HG02970 (cell line): Measurements from ENCODE around the gene FAM83G.
"Not testable (repeated sequence)": the region's sequence is repeated elsewhere in the genome, so short reads cannot be mapped to it uniquely, and the experiment has no call there.

Experiments
- ATAC-seq: cut with Tn5 transposase; IDR thresholded peaks from one replicate; pipeline ENCODE4 v1.9.1; 2021; ENCODE audit warnings: mild to moderate bottlenecking, moderate library complexity, moderate number of reproducible peaks; ENCODE audit not compliant: unreplicated experiment, low FRiP score

FAM83G gene

DNA sequence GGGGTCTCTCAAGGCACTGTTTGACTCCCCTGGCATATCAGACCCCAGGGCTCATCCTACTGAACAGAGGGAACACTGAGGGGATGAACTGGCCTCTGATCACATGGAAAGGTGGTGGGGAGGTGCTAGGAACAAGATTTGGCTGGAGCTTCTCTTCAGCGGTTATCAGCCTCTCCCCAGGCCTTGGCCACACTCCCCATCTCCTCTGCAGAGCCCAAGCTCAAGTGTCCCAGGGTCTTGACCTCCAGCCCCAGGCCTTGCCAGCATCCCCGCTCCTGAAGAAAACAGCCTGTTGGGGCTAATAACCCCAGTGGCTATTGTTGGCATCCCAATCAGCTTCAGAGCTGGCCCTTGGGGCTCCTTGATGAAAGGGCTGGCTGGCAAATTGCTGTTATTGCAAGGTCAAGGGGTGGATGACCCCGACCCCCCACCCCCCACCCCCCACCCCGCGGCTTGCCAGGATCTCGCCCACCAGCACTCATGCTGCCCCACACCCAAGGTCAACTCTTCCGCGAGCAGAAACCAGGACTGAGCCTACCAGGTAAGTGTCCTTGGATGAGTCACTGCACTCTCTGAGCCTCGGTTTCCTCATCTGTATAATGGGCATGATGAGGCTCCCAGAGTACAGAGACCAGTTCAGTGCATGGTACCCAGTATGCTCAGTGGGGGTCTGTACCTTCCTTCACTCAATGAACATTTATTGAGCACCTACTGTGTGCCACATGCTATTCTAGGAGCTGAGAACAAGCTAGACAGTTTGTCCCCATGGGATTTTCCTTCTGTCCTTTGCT lies 18.8 kb upstream of the FAM83G start:
- ATAC-seq = no peak

DNA sequence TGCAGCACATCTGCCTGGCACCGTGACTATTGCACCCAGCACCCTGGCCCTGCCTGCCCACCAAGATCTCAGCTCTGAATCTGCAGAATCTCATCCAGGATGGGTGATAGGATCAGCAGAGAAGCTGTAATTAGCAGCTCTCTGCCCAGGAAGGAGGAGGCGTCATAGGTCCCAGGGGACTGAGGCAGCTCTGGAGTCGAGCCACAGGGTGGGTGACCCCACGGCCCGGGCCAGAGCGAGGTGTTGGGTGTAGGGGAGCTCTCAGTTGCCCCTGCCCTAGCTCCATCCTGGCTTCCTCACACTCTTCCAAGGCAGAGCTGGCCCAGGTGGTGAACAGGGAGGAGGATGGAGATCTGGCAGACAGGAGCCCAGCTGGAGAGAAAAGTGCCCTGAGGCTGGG lies 18.2 kb upstream of the FAM83G start:
- no peak for ATAC-seq

DNA sequence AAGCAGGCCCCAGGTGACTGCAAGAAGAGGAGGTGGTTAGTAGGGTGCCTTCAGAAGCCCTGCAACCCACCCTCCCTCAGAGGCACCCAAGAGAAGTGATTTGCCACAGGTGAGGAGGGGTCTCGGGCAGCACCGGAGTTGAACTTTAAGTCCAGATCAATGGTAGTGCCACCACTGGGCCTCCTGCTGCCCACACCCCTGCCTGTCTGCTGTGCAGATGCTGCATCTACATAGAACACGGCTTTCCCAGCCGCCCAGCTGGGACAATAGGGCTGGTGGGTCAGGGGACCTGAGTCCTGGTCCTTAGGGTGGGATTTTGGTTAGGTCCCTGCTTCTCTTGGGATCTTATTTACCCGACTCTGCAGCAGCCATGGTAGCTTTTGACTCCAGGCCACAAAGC lies 17.6 kb upstream of the FAM83G start:
- ATAC-seq = no peak

DNA sequence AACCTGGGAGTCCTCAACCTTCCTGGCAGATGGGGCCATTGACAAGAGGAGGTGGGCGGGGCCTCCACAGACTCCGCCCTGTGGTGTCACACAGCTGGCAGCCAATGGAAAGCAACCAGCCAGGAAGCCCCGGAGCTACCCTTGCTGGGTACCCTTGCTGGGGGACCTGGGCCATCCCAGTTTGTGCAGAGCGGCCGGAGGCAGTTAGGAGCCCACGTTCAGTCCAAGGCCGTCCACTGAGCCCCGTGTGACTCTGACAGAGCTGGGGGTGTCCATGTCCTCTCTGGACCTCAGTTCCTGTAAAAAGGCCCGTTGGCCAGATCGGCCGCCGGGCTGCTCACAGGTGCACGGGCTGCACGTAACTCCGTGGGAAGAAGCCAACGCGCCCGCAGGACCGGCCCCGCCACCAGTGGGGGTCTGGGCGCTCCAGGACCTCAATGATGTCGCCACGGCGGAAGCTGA lies 17.1 kb upstream of the FAM83G start:
- ATAC-seq = no peak

DNA sequence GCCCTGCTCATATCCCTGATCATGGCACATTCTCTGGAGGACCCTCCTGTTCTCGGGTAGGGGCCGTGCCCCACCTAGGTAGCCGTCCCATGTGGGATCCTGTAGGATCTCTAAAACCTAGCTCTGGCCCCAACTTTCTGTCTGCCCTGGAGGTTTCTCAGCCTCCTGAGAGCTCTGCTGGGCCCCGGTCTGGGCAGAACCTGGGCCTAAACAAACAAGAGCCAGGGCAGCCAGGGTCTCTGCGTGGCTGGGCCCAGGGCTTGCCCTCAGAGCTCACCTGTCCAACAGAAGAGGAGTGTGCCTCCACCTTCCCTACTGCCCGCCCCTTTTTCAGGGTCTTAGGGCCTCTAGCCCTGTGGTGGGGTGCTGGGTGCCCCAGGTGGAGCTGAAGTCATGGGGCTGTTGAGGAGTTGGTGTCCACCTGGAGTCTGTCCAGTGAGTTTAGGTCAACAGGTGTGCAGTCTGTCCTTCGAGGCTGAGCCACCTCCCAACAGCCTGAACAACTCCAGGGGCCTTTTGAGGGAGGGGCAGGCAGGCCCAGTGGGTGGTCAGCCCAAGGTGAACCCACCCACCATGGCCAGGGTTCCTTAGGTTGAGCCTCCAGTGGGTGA lies 16.6 kb upstream of the FAM83G start:
- ATAC-seq = not testable (repeated sequence)

DNA sequence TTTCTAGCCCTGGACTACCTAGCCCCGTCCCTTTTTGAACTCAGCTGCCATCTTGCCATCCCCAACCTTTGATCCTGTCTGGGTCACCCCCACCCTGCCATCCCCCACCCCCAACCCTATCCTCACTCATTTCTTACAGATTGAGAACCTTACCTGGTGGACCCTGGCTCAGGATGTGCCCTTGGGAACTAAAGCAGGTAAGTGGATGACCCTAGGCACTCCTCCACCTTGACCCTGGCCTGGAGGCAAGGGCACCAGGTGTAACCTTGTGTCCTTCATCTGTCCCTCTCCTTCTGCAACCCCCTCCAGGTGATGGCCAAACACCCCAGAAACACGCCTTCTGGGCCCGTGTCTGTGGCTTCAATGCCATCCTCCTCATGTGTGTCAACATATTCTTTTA lies 15.5 kb upstream of the FAM83G start:
- no peak for ATAC-seq

DNA sequence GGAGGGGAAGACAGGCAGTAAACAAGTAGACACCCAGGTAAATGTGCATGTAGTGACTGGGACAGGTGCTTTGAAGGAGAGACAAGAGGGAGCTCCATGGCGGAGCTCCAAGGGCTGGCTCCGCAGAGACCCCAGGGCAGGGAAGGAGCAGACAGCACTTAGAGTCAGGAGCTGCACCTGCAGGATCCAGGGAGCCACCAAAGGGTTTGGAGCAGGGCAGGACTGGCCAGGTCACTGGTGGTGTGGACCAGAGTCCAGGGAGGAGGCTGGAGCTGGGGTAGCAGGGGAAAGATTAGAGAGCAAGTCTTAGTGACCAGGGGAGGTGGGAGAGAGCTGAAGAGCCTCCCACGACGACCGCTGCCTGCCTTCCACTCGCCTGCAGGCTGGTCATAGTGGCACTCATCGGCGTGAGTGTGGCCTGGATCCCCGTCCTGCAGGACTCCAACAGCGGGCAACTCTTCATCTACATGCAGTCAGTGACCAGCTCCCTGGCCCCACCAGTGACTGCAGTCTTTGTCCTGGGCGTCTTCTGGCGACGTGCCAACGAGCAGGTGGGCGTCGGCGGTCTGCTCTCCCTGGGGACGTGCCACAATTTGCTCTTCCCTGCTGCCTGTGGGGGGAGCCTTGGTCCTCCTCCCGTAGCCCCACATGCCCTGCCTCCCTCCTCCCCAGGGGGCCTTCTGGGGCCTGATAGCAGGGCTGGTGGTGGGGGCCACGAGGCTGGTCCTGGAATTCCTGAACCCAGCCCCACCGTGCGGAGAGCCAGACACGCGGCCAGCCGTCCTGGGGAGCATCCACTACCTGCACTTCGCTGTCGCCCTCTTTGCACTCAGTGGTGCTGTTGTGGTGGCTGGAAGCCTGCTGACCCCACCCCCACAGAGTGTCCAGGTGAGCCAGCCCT lies 14.7 kb upstream of the FAM83G start:
- no peak for ATAC-seq

DNA sequence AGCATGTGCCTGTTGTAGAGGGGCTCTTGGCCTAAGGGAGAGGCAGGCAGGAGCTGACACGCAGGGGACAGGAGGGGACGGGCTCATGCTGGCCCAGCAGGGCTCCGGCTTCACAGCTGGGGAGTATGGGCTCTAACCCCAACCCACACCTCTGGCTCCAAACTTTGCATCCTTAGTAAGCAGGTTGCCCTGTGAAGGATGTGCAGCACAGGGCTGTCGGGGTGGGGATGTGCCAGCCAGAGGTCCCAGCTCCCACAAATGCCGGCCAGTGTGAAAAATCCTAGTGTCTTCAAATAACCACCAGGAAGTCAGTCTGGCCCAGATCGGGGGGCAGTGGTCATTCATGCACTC lies 14.0 kb upstream of the FAM83G start:
- ATAC-seq = no peak

DNA sequence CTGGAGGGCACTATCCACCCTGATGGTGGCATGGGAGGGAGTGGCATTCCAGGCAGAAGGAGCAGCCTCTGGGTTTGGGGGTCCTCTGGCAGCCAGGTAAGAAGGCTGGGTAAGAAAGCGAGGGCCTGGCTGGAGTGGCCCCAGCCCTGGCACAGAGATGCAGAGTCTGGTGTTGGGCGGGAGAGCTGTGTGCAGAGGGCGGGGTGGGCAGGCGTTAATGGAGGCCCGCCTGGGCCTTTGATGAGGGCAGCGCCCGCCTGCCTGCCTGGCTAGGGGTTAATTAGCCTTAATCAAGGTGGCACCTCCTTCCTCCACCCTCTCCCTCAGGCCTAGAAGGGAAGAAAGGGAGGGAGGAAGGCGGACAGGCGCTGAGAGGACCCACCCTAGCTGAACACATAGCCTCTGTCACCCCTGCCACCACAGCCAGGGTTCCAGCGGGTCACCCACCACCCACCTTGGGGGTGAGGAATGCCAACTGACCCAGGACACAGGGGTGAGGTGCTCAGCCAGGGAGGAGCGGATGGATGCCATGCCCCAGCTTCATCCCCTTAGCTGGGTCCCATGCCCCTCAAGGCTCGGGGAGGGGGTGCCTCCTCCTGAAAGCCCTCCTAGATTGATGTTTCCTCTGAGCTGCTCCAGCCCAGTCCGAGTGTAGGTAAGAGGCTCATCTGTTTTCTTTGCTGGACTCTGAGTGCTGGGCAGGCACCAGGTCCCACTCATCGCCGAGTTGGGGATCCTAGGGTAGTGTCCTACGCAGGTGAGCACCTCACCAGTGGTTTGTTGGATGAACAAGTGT lies 13.4 kb upstream of the FAM83G start:
- ATAC-seq = no peak

DNA sequence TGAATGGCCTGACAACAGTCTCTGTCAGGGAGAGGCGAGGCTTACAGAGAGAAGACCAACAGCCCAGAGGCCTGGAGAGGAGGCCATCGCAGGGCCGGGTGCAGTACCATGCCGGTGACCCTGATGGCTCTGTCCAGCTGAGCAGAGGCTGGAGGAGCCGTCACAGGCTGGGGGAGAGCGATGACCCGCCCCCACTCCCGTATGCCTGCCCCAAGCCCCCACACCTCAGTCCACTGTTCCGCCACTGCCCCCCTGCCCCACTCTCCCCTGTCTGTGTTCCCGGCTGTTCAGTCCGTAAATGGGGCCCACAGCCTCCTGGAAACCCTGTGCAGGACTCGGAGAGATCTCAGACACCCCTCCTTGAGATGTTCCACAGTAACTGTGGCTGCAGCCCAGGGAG lies 12.8 kb upstream of the FAM83G start:
- ATAC-seq = no peak

DNA sequence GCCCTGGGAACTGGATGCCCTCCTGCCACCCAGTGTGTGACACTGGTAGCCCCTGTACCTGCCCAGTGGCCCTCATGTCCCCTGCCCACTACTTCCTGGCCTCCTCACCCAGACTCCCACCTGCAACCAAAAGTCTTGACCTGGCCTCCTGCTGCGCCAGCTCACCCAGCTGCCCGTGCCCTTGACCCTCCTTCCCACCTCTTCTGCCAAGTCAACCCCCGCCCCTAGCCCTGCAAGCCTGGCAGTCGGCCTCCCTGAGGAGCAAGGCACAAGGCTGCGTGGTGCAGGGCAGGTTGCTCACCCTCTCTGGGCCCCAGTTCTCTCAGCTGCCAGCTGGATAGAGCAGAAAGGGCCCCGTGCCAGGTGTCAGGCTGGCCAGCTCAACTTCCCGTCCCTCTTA lies 12.3 kb upstream of the FAM83G start:
- no peak for ATAC-seq

DNA sequence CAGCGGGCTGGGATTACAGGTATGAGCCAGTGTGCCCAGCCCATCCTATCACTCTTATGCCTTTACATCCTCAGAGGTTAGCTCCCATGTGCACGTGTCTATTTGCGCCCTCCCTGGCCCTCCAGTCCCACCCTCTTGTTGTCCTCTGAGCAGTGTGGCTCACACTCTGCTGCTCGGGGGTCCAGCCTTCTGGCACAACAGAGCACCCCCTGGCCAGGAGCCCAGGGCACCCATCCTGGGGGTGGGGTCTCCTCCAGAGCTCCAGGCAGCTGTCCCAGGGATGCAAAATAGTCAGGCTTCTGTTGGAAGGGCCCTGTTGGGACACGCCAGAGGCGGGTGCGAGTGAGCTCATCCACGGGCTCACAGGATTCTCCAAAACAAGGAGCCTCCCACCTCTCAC lies 11.7 kb upstream of the FAM83G start:
- ATAC-seq = no peak

DNA sequence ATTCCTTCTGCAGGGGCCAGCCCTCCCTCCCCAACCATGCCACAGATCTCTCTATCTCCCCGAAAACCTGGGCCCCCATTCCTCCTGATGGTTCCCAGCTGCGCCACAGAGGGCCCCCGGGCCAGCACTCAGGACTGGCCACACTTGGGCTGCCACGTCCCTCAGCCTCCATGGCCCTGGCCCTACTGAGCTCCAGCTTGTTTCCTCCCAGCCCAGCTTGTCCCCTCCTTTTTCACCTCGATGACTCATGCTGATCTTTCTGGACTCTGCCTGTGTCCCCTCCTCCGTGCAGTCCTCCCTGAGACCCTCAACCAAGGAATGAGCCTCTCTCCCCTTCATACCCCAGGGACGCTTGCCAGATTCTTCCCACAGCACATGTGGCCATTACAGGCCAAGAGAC lies 10.9 kb upstream of the FAM83G start:
- no peak for ATAC-seq

DNA sequence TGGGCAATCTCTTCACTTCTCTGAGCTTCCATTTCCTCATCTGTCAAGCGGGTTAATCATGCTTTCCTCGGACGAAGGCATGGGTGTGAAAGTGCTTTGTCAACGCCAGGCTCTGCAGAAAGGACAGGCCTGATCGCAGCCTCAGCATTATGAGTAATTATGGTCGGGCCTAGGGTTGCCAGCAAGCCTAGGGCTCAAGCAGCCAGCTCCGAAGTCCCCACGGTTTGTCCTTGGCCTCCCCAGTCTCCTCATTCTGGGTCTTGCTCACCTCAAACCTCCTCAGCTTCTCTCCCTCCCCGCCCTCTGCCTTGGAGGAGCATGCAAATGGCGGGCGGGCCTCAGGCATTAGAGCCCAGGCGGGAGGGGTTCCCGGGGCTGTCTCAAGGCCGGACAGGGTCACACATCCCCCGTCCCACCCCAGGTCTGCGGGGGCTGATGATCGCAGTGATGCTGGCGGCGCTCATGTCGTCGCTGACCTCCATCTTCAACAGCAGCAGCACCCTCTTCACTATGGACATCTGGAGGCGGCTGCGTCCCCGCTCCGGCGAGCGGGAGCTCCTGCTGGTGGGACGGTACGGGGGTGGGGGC lies 10.2 kb upstream of the FAM83G start:
- no peak for ATAC-seq

DNA sequence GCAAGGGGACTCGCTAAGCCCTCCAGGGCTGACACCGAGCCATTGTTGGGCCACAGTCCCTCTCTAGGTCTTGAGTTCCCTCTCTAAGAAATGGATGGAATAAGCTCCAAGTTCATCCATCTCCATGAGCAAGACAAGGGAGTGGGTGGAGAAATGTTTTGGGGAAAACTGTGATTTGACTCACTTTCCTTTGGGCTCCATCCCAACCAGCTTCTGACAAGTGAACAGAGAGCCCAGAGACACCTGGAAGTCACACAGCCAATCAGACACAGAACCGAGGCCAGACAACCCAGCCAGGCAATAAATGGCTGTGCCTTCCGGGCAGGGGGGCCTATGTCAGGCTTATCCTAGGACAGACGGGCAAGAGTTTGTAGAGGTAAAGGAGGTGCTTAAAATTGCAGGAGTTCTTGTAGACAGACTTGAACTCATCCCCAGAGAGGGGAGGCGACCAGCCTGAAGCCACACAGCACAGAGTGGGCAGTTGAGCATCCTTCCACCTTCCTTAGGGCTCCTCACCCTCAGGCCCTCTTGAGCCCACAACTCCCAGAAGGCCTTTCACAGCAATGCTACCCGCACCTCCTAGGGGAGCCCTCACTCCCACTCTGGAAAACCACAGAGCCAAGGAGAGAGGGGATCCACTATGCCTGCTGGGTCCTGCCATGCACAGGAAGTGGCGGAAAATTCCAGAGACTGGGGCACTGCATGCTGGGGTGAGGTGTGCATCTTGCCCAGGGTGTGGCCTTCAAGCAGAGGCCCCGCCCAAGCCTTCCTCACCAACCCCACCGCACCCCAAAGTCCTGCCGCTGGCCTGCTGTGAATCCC lies 9.5 kb upstream of the FAM83G start:
- ATAC-seq = no peak

DNA sequence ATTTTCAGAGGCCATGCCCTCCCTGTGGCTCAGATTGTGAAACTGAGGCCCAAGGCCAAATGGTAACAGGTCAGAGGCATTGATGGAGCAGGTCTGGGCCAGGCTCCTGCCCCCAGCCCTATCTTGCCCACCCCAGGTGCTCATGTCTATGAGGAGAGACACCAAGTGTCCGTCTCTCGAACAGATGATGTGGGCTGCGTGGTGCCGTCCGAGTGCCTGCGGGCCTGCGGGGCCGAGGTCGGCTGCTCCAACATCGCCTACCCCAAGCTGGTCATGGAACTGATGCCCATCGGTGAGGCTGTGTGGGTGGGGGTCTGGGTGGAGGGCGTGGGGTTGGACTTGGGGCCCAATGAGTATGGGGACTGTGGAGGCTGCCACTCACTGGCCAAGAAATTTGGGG lies 8.7 kb upstream of the FAM83G start:
- ATAC-seq = no peak

DNA sequence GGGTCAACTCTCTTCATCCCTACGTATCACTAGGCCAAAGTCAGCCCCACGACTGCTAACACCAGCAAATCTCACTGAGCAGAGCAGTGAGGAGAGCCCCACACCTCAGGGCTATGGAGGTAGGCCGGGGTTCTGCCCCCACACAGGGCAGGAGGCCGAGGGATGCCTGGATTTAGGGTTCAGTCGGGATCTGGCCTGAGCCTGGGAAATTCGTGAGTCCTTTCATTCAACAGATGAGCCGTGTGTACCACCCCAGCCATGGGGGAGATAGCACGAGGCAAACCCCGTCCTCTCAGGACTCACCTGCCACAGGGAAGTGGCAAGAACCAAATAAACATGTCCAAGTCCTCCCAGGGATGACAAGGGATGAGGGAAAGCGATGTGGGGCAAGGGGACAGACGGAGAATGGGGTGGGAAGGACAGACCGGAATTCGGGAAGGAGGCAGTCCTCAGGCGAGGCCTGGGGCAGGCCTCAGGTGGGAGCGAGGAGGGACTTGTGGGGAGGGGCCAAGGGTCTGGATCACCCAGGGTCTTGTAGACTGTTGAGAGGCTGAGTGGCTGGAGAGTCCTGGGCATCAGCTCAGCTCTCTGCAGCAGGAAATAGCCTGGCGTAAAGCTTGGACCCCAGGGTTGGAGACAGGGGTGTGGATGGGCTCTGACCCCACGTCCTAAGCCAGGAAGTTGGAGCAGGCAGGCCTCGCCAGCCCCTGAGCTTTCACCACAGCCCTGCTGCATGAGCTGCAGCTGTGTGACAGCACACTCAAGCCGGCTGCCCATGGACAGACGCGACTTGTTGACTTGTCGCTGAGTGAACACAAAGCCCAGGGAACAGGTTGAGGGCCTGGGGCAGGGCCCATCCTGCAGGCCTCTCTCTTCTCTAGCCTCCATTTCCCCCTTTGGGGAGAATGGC lies 7.9 kb upstream of the FAM83G start:
- ATAC-seq = no peak

DNA sequence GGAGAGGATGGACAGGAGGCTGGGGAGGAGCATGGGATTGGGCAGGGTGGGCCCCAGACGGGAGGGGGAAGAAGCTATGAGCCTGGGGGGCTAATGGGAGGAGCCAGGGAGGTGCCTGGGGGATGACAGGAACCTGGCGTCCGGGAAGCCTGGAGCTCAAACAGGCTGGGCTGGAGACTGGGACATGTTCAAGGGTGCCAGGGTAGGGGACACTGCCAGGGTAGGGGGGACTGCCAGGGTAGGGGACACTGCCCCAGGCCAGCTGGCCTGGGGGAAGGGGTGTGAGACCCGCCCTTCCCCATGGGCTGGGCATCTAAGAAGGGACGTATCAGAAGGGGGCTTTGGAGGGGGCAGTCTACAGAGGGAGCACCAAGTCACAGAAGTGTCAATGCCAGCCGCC lies 7.0 kb upstream of the FAM83G start:
- ATAC-seq = no peak
